Dendritic cell treated with granulocyte-macrophage colony-stimulating factor and Interleukin-4, amounts not matched to agents 40 ng/mL and 50 ng/mL, for 4 days (primary cell): ENCODE results near the gene DCAKD.
A peak's percentile ranks its signal among the peaks of the same experiment; 100 is the strongest.

Experiments used
- H3K27ac Mint-ChIP-seq: one replicate; pipeline ENCODE4 v1.8.0; 2022; ENCODE audit warnings: mild to moderate bottlenecking, mixed read lengths
- H3K27me3 Mint-ChIP-seq: one replicate; pipeline ENCODE4 v1.8.0; 2022; ENCODE audit warnings: mild to moderate bottlenecking, mixed read lengths
- H3K36me3 Mint-ChIP-seq: one replicate; pipeline ENCODE4 v1.8.0; 2022; ENCODE audit warnings: low read depth, mixed read lengths
- H3K4me1 Mint-ChIP-seq: one replicate; pipeline ENCODE4 v1.8.0; 2022; ENCODE audit warnings: low read depth, mixed read lengths
- H3K4me3 Mint-ChIP-seq: one replicate; pipeline ENCODE4 v1.8.0; 2022; ENCODE audit warnings: mild to moderate bottlenecking, moderate library complexity, mixed read lengths
- H3K9me3 Mint-ChIP-seq: one replicate; pipeline ENCODE4 v1.8.0; 2022; ENCODE audit warnings: mixed read lengths
- intact Hi-C: fragments of 100-400 bp; cut with micrococcal nuclease; formaldehyde crosslinking; loops from one replicate; pipeline ENCODE4 v1.15.0; 2022

DCAKD gene

GRCh38 chr17:45086865-45087503 lies 35.6 kb upstream of the DCAKD start:
- H3K27me3 Mint-ChIP-seq: no peaks in the 10 kb centered on the region
- no peaks in the 10 kb centered on the region for H3K4me1 Mint-ChIP-seq
- no peaks in the 10 kb centered on the region for H3K9me3 Mint-ChIP-seq
- H3K36me3 Mint-ChIP-seq: peaks cover 99% of the 10 kb centered on the region
- H3K4me3 Mint-ChIP-seq: no peak overlapping the region
- H3K27ac Mint-ChIP-seq: no peak overlapping the region
- intact Hi-C loops: no loop called here

- Mint-ChIP-seq H3K9me3 (no peaks in the 10 kb centered on the region), H3K27me3 (no peaks in the 10 kb centered on the region), H3K4me3 (no peak overlapping the region), H3K4me1 (no peaks in the 10 kb centered on the region), H3K27ac (no peak overlapping the region), H3K36me3 (peaks cover 99% of the 10 kb centered on the region)
- intact Hi-C loops: no loop called here
Measured at GRCh38 chr17:45086391-45086790, 35.0 kb upstream of the DCAKD start.

- Mint-ChIP-seq H3K27ac (no peak overlapping the region), H3K4me1 (peaks cover 24% of the 10 kb centered on the region), H3K27me3 (no peaks in the 10 kb centered on the region), H3K4me3 (no peak overlapping the region), H3K36me3 (peaks cover 81% of the 10 kb centered on the region), H3K9me3 (no peaks in the 10 kb centered on the region)
- intact Hi-C loops: no loop called here
Measured at GRCh38 chr17:45081047-45081703, 29.7 kb upstream of the DCAKD start.

GRCh38 chr17:45077643-45078042 lies 26.2 kb upstream of the DCAKD start:
- intact Hi-C loops: no loop called here
- Mint-ChIP-seq H3K36me3 (peaks cover 78% of the 10 kb centered on the region), H3K9me3 (no peaks in the 10 kb centered on the region), H3K27ac (peak overlapping the region; percentile 82), H3K4me3 (no peak overlapping the region), H3K4me1 (peaks cover 50% of the 10 kb centered on the region), H3K27me3 (no peaks in the 10 kb centered on the region)

- H3K27ac Mint-ChIP-seq: peak overlapping the region; percentile 52
- H3K36me3 Mint-ChIP-seq: peaks cover 73% of the 10 kb centered on the region
- H3K27me3 Mint-ChIP-seq: no peaks in the 10 kb centered on the region
- H3K4me3 Mint-ChIP-seq: no peak overlapping the region
- peaks cover 67% of the 10 kb centered on the region for H3K4me1 Mint-ChIP-seq
- no peaks in the 10 kb centered on the region for H3K9me3 Mint-ChIP-seq
- intact Hi-C loops: no loop called here
Measured at GRCh38 chr17:45073414-45074070, 22.1 kb upstream of the DCAKD start.

GRCh38 chr17:45070809-45071208 lies 19.4 kb upstream of the DCAKD start:
- H3K9me3 Mint-ChIP-seq: no peaks in the 10 kb centered on the region
- no peak overlapping the region for H3K27ac Mint-ChIP-seq
- peaks cover 76% of the 10 kb centered on the region for H3K36me3 Mint-ChIP-seq
- H3K4me1 Mint-ChIP-seq: peaks cover 45% of the 10 kb centered on the region
- intact Hi-C loops: no loop called here
- no peaks in the 10 kb centered on the region for H3K27me3 Mint-ChIP-seq
- no peak overlapping the region for H3K4me3 Mint-ChIP-seq

- Mint-ChIP-seq H3K4me1 (peaks cover 48% of the 10 kb centered on the region), H3K36me3 (peaks cover 68% of the 10 kb centered on the region), H3K9me3 (no peaks in the 10 kb centered on the region), H3K27me3 (no peaks in the 10 kb centered on the region), H3K4me3 (no peak overlapping the region), H3K27ac (no peak overlapping the region)
- intact Hi-C loops: no loop called here
Measured at GRCh38 chr17:45070001-45070400, 18.6 kb upstream of the DCAKD start.

GRCh38 chr17:45067637-45068036 lies 16.2 kb upstream of the DCAKD start:
- peaks cover 56% of the 10 kb centered on the region for H3K36me3 Mint-ChIP-seq
- no peaks in the 10 kb centered on the region for H3K27me3 Mint-ChIP-seq
- H3K4me3 Mint-ChIP-seq: no peak overlapping the region
- H3K27ac Mint-ChIP-seq: no peak overlapping the region
- H3K9me3 Mint-ChIP-seq: no peaks in the 10 kb centered on the region
- intact Hi-C loops: no loop called here
- peaks cover 52% of the 10 kb centered on the region for H3K4me1 Mint-ChIP-seq

- H3K4me1 Mint-ChIP-seq: peaks cover 63% of the 10 kb centered on the region
- H3K36me3 Mint-ChIP-seq: peaks cover 36% of the 10 kb centered on the region
- H3K9me3 Mint-ChIP-seq: no peaks in the 10 kb centered on the region
- H3K27ac Mint-ChIP-seq: peak overlapping the region; percentile 16
- peak overlapping the region; percentile 51 for H3K4me3 Mint-ChIP-seq
- intact Hi-C loops: no loop called here
- H3K27me3 Mint-ChIP-seq: no peaks in the 10 kb centered on the region
Measured at GRCh38 chr17:45063198-45063597, 11.8 kb upstream of the DCAKD start.

GRCh38 chr17:45061606-45062205 lies 10.3 kb upstream of the DCAKD start:
- peaks cover 63% of the 10 kb centered on the region for H3K4me1 Mint-ChIP-seq
- no peaks in the 10 kb centered on the region for H3K27me3 Mint-ChIP-seq
- no peaks in the 10 kb centered on the region for H3K9me3 Mint-ChIP-seq
- peak overlapping the region; percentile 93 for H3K27ac Mint-ChIP-seq
- H3K4me3 Mint-ChIP-seq: peak overlapping the region; percentile 89
- intact Hi-C loops: no loop called here
- H3K36me3 Mint-ChIP-seq: peaks cover 30% of the 10 kb centered on the region

- H3K4me1 Mint-ChIP-seq: peaks cover 59% of the 10 kb centered on the region
- no peaks in the 10 kb centered on the region for H3K9me3 Mint-ChIP-seq
- peak within 1 kb of the TSS; percentile 89 for H3K4me3 Mint-ChIP-seq
- peaks cover 32% of the 10 kb centered on the region for H3K36me3 Mint-ChIP-seq
- intact Hi-C loops: no loop called here
- peak within 1 kb of the TSS; percentile 93 for H3K27ac Mint-ChIP-seq
- H3K27me3 Mint-ChIP-seq: no peaks in the 10 kb centered on the region
Measured at GRCh38 chr17:45060797-45061605, 9.6 kb upstream of the DCAKD start, which contains the start of gene NMT1. TSS of gene NMT1 (plus strand) at chr17:45061317. CDS start at chr17:45061330, 13 bp downstream.

- H3K4me1 Mint-ChIP-seq: peaks cover 59% of the 10 kb centered on the region
- intact Hi-C loops: no loop called here
- H3K4me3 Mint-ChIP-seq: peak overlapping the region; percentile 89
- H3K27me3 Mint-ChIP-seq: no peaks in the 10 kb centered on the region
- H3K27ac Mint-ChIP-seq: peak overlapping the region; percentile 93
- H3K9me3 Mint-ChIP-seq: no peaks in the 10 kb centered on the region
- peaks cover 32% of the 10 kb centered on the region for H3K36me3 Mint-ChIP-seq
Measured at GRCh38 chr17:45060382-45060796, 9.0 kb upstream of the DCAKD start.

- Mint-ChIP-seq H3K9me3 (no peaks in the 10 kb centered on the region), H3K36me3 (peaks cover 7% of the 10 kb centered on the region), H3K27ac (peak overlapping the region; percentile 60), H3K27me3 (no peaks in the 10 kb centered on the region), H3K4me3 (peak overlapping the region; percentile 72), H3K4me1 (peaks cover 26% of the 10 kb centered on the region)
- intact Hi-C loops: no loop called here
Measured at GRCh38 chr17:45052052-45052772, 780 bp upstream of the DCAKD start.
